Kidney (tissue), 14 donors: ENCODE results near the gene SLC29A1. TPM values are rescaled to one million over a fixed set of nuclear protein-coding genes. Genes with fewer than 3 reads are reported as not detected.

Source experiments
- DNase-seq, 5 donors: peaks; one replicate each; pipeline ENCODE4 v3.0.0-alpha.2; 2013 to 2020
- FAIRE-seq: peaks from 2 replicates; lab custom pipeline; 2012; peaks lifted over from hg19 to GRCh38; lab: Jason Lieb, UNC
- H3K27ac ChIP-seq, 2 donors: one replicate each; pipeline ENCODE4 v1.7.0; 2013; ENCODE audit warnings: low read depth in 2 of 2, low read length in 2 of 2, inconsistent platforms in 1 of 2
- H3K27me3 ChIP-seq: one replicate; pipeline ENCODE4 v1.7.1; 2013; ENCODE audit warnings: low read length, inconsistent platforms; ENCODE audit not compliant: control insufficient read depth, insufficient read depth
- H3K36me3 ChIP-seq, 3 donors: one replicate each; pipeline versions ENCODE4 v1.7.0 to v1.7.1; 2013; ENCODE audit warnings: low read length in 3 of 3, control low read depth in 1 of 3, inconsistent platforms in 1 of 3; ENCODE audit not compliant: insufficient read depth in 3 of 3, control insufficient read depth in 2 of 3
- H3K4me1 ChIP-seq, 3 donors: one replicate each; pipeline versions ENCODE4 v1.7.0 to v1.7.1; 2013; ENCODE audit warnings: low read length in 3 of 3, inconsistent platforms in 1 of 3, low read depth in 1 of 3; ENCODE audit not compliant: control insufficient read depth in 2 of 3, insufficient read depth in 2 of 3
- H3K4me3 ChIP-seq, 3 donors: one replicate each; pipeline versions ENCODE4 v1.7.0 to v1.8.1; 2013; ENCODE audit warnings: low read length in 3 of 3, control low read depth in 1 of 3, inconsistent platforms in 1 of 3
- H3K9ac ChIP-seq, 3 donors: one replicate each; pipeline versions ENCODE4 v1.7.0 to v1.7.1; 2013; ENCODE audit warnings: low read length in 3 of 3, control low read depth in 1 of 3, inconsistent platforms in 1 of 3
- H3K9me3 ChIP-seq, 3 donors: one replicate each; pipeline versions ENCODE4 v1.7.0 to v1.7.1; 2013; ENCODE audit warnings: low read length in 3 of 3, control low read depth in 1 of 3, inconsistent platforms in 1 of 3; ENCODE audit not compliant: control insufficient read depth in 2 of 3, insufficient read depth in 1 of 3
- intact Hi-C: fragments of 100-400 bp; cut with DNase I; formaldehyde crosslinking; loops from one replicate; pipeline ENCODE4 v1.11.1; 2022
- polyA plus RNA-seq: library from polyadenylated mRNA; stranded (reverse); fragments of 350-450 nt; fragmentation: Illumina TruSeq; extraction: RNeasy Lipid Tissue Mini Kit (QIAGEN cat#74804); gene quantifications from one replicate; pipeline ENCODE4 v1.2.3, GENCODE V29; 2014; ENCODE audit warnings: low read depth, low replicate concordance; ENCODE audit not compliant: insufficient read depth
- total RNA-seq: library from RNA; stranded (reverse); fragmentation: NEBNext Ultra II Directional; extraction: Animal tissue kit (Norgen Biotek cat#: 25700); gene quantifications from one replicate; pipeline ENCODE4 v1.2.1, GENCODE V29; 2021
- TF ChIP-seq, protein P1 (sequence below): IDR thresholded peaks from 3 replicates; pipeline ENCODE4 v1.5.1; 2012; ENCODE audit warnings: mild to moderate bottlenecking, moderate library complexity, borderline replicate concordance; ENCODE audit not compliant: insufficient read depth; ENCODE audit errors: extremely low read depth
- donor health status: control.
- donor health status: control.
- donor health status: control.
- donor health status: control.
- donor health status: control.
- donor health status: DM: yes; HTN: yes; CAD: no.
- donor health status: Normal renal cell carcinoma (clear cell type).

The SLC29A1 gene
- total and polyA plus RNA-seq, 2 donors from 2014 or later, result 50.1 to 74.6 TPM

DNA sequence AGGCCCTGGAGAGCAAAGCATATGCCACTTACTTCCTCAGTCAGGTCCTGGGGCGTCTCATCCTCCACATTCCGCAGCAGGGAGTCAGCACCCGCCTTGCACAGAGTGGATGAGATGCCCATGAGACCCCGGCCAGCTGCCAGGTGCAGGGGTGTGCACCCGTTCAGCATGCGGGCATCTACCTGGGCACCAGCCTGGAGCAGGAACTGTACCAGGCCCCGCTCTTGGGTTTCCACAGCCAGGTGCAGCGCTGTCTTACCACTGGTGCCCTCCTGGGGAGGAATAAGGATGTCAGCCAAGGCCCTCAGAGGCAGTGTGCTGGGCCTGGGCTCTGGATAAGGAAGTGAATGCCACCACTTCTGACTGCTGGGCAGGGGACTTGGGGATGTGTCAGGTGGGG, 36.6 kb downstream of the SLC29A1 start:
- H3K27me3 ChIP-seq, result no peaks in the 10 kb centered on the region
- no peak overlapping the region for H3K27ac ChIP-seq
- peaks cover 2 to 36% (median 22%) of the 10 kb centered on the region in 3 donors for H3K4me1 ChIP-seq
- no peak for FAIRE-seq
- intact Hi-C loops, result no loop called here
- no peak overlapping the region for H3K4me3 ChIP-seq
- TF ChIP-seq, protein P1, sequence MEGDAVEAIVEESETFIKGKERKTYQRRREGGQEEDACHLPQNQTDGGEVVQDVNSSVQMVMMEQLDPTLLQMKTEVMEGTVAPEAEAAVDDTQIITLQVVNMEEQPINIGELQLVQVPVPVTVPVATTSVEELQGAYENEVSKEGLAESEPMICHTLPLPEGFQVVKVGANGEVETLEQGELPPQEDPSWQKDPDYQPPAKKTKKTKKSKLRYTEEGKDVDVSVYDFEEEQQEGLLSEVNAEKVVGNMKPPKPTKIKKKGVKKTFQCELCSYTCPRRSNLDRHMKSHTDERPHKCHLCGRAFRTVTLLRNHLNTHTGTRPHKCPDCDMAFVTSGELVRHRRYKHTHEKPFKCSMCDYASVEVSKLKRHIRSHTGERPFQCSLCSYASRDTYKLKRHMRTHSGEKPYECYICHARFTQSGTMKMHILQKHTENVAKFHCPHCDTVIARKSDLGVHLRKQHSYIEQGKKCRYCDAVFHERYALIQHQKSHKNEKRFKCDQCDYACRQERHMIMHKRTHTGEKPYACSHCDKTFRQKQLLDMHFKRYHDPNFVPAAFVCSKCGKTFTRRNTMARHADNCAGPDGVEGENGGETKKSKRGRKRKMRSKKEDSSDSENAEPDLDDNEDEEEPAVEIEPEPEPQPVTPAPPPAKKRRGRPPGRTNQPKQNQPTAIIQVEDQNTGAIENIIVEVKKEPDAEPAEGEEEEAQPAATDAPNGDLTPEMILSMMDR, result no peak
- no peak for DNase-seq
- H3K9ac ChIP-seq, result no peak overlapping the region
- H3K9me3 ChIP-seq, result no peaks in the 10 kb centered on the region
- peaks cover 0 to 4% (median 3%) of the 10 kb centered on the region in 3 donors for H3K36me3 ChIP-seq

DNA sequence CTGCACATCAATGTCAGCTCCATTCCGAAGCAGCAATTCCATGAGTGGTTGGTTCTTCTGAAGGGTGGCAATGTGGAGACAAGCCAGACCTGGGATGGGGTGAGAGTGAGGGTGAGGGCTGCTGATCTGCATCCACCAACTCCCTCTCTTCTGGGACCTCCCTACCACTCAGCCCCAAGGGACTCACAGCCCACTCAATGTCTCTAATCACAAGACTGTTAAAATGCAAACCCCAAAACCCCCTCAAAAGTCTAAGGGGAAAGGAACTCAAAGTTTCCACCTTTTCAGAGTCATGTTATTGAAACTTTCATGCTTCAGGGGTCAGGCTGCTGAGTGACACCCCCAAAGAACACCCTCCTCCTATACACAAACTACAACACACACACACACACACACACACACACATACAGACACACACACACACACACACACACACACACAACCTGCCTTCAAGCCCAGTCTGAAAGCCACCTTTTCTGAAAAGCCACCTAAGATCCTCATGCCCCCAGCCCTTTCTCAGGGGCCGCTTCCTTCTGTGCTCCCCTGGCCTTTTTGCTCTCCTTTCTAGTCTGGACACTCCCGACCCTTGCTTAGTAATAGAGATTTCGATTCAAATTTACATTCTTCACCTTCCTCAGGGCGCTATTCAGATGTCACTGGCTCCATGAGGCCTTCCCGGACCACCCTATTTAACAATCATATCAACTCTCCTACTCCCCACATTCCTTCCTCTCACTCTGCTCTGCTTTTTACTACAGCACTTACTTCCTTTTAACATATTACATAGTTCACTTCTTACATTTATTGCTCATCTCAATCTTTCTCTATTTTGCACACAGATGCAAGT, 37.3 kb downstream of the SLC29A1 start:
- Histone ChIP-seq H3K4me1 (peaks cover 2 to 36% (median 22%) of the 10 kb centered on the region in 3 donors), H3K27me3 (no peaks in the 10 kb centered on the region), H3K9ac (no peak overlapping the region), H3K27ac (no peak overlapping the region), H3K9me3 (no peaks in the 10 kb centered on the region), H3K36me3 (peaks cover 0 to 4% (median 0%) of the 10 kb centered on the region in 3 donors), H3K4me3 (no peak overlapping the region)
- TF ChIP-seq, protein P1, result no peak
- intact Hi-C loops, result no loop called here
- FAIRE-seq (no peak), DNase-seq (no peak)

DNA sequence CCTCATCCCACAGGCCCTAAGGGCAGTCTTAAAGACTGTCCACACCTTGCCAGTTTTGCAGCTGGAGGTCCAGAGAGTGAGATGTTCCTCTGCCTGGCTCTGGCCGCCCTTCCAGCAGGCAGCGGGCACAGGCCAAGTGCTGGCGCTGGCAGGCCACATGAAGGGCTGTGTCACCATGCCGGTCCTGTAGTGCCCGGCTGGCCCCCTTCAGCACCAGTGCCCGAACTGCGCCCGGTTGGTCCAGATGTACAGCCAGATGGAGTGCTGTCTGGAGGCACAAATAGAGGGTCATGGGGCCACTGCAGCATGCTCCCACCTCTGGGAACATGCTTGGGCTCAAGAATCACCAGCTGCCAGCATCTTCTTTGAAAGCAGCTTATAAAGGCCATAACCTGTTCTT, 38.2 kb downstream of the SLC29A1 start:
- Histone ChIP-seq H3K4me1 (peaks cover 2 to 31% (median 22%) of the 10 kb centered on the region in 3 donors), H3K36me3 (peaks cover 0 to 4% (median 0%) of the 10 kb centered on the region in 3 donors), H3K27ac (no peak overlapping the region), H3K9me3 (no peaks in the 10 kb centered on the region), H3K9ac (no peak overlapping the region), H3K27me3 (no peaks in the 10 kb centered on the region), H3K4me3 (no peak overlapping the region)
- TF ChIP-seq, protein P1, result no peak
- DNase-seq (no peak), FAIRE-seq (no peak)
- intact Hi-C loops, result no loop called here
